ENCODE results near the gene NEDD9. TPM values are rescaled to one million over a fixed set of nuclear protein-coding genes. Genes with fewer than 3 reads are reported as not detected.

The NEDD9 gene
- polyA plus RNA-seq, 1 donor (not counting 4 experiments of a cell fraction or from before 2014, with no cell fraction given) = 3.3 TPM

GRCh38 chr6:11140056-11140455 is 92.4 kb downstream of the NEDD9 start:
- no peak overlapping the region for H3K4me3 ChIP-seq (ENCODE audit: control insufficient read depth in 2 of 3, extremely low read depth in 1 of 3, insufficient read depth in 2 of 3, low read depth in 1 of 3, low read length in 3 of 3)
- no peak overlapping the region for H2AFZ ChIP-seq (ENCODE audit: control insufficient read depth, low read length)
- peaks cover 3 to 4% of the 10 kb centered on the region in 2 experiments for H3K36me3 ChIP-seq (ENCODE audit: control insufficient read depth in 2 of 2, extremely low read depth in 1 of 2, insufficient read depth in 2 of 2, low read length in 2 of 2)
- H3K27me3 ChIP-seq (ENCODE audit: control insufficient read depth, extremely low read depth, insufficient read depth, low read length) = no peaks in the 10 kb centered on the region
- FAIRE-seq (peak; percentile 44), DNase-seq (ENCODE audit: low read depth, low spot score) (no peak)
- no peaks in the 10 kb centered on the region for H3K9me3 ChIP-seq (ENCODE audit: control insufficient read depth, low read depth, low read length)
- H4K20me1 ChIP-seq (ENCODE audit: control insufficient read depth, extremely low read depth, insufficient read depth, low read length) = no peaks in the 10 kb centered on the region
- H3K9me1 ChIP-seq (ENCODE audit: control insufficient read depth, extremely low read depth, insufficient read depth, low read length) = no peaks in the 10 kb centered on the region
- H3K4me2 ChIP-seq (ENCODE audit: control insufficient read depth, extremely low read depth, insufficient read depth, low read depth, low read length) = peak overlapping the region; percentile 6
- no peaks in the 10 kb centered on the region for H3K79me2 ChIP-seq (ENCODE audit: control insufficient read depth, insufficient read depth, low read length)
- peak overlapping the region; percentile 87 for H3K27ac ChIP-seq (ENCODE audit: control insufficient read depth, insufficient read depth, low read length)
- TF ChIP-seq, protein P1, sequence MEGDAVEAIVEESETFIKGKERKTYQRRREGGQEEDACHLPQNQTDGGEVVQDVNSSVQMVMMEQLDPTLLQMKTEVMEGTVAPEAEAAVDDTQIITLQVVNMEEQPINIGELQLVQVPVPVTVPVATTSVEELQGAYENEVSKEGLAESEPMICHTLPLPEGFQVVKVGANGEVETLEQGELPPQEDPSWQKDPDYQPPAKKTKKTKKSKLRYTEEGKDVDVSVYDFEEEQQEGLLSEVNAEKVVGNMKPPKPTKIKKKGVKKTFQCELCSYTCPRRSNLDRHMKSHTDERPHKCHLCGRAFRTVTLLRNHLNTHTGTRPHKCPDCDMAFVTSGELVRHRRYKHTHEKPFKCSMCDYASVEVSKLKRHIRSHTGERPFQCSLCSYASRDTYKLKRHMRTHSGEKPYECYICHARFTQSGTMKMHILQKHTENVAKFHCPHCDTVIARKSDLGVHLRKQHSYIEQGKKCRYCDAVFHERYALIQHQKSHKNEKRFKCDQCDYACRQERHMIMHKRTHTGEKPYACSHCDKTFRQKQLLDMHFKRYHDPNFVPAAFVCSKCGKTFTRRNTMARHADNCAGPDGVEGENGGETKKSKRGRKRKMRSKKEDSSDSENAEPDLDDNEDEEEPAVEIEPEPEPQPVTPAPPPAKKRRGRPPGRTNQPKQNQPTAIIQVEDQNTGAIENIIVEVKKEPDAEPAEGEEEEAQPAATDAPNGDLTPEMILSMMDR (optimal IDR thresholded peaks at IDR 0.05 in 1 of 3, IDR thresholded peaks at IDR 0.05 in 1 of 3, conservative IDR thresholded peaks at IDR 0.05 in 1 of 3; ENCODE audit: extremely low read depth in 1 of 3, insufficient read depth in 2 of 3, low read length in 3 of 3) = no peak
- no peak for TF ChIP-seq EZH2 (IDR thresholded peaks at IDR 0.05; ENCODE audit: low read length)
- no peak overlapping the region for H3K9ac ChIP-seq (ENCODE audit: control insufficient read depth, extremely low read depth, insufficient read depth, low read length)
- dilution Hi-C loops (cut with MboI; ENCODE audit: extremely low pct_ligation_motif_present, low sequenced_read_pairs) = no loop called here
- peaks cover 67% of the 10 kb centered on the region for H3K4me1 ChIP-seq (ENCODE audit: control insufficient read depth, extremely low read depth, insufficient read depth, low read length)

GRCh38 chr6:11139051-11139960 is 93.2 kb downstream of the NEDD9 start:
- no peaks in the 10 kb centered on the region for H3K79me2 ChIP-seq (ENCODE audit: control insufficient read depth, insufficient read depth, low read length)
- H3K4me2 ChIP-seq (ENCODE audit: control insufficient read depth, extremely low read depth, insufficient read depth, low read depth, low read length) = peak overlapping the region; percentile 75
- peaks cover 5 to 7% of the 10 kb centered on the region in 2 experiments for H3K36me3 ChIP-seq (ENCODE audit: control insufficient read depth in 2 of 2, extremely low read depth in 1 of 2, insufficient read depth in 2 of 2, low read length in 2 of 2)
- TF ChIP-seq EZH2 (IDR thresholded peaks at IDR 0.05; ENCODE audit: low read length) = no peak
- TF ChIP-seq, protein P1 (optimal IDR thresholded peaks at IDR 0.05 in 1 of 3, IDR thresholded peaks at IDR 0.05 in 1 of 3, conservative IDR thresholded peaks at IDR 0.05 in 1 of 3; ENCODE audit: extremely low read depth in 1 of 3, insufficient read depth in 2 of 3, low read length in 3 of 3) = no peak
- no peaks in the 10 kb centered on the region for H3K9me3 ChIP-seq (ENCODE audit: control insufficient read depth, low read depth, low read length)
- dilution Hi-C loops (cut with MboI; ENCODE audit: extremely low pct_ligation_motif_present, low sequenced_read_pairs) = no loop called here
- peak overlapping the region in 2 of 3 experiments; percentile 37 to 38 for H3K4me3 ChIP-seq (ENCODE audit: control insufficient read depth in 2 of 3, extremely low read depth in 1 of 3, insufficient read depth in 2 of 3, low read depth in 1 of 3, low read length in 3 of 3)
- no peaks in the 10 kb centered on the region for H3K27me3 ChIP-seq (ENCODE audit: control insufficient read depth, extremely low read depth, insufficient read depth, low read length)
- peak overlapping the region; percentile 87 for H3K27ac ChIP-seq (ENCODE audit: control insufficient read depth, insufficient read depth, low read length)
- peak overlapping the region; percentile 18 for H2AFZ ChIP-seq (ENCODE audit: control insufficient read depth, low read length)
- H3K4me1 ChIP-seq (ENCODE audit: control insufficient read depth, extremely low read depth, insufficient read depth, low read length) = peaks cover 62% of the 10 kb centered on the region
- H3K9me1 ChIP-seq (ENCODE audit: control insufficient read depth, extremely low read depth, insufficient read depth, low read length) = no peaks in the 10 kb centered on the region
- FAIRE-seq (peak; percentile 93), DNase-seq (ENCODE audit: low read depth, low spot score) (peak; percentile 89)
- no peaks in the 10 kb centered on the region for H4K20me1 ChIP-seq (ENCODE audit: control insufficient read depth, extremely low read depth, insufficient read depth, low read length)
- H3K9ac ChIP-seq (ENCODE audit: control insufficient read depth, extremely low read depth, insufficient read depth, low read length) = peak overlapping the region; percentile 31
